RWPE1 (cell line): ENCODE data around the gene NDRG3.
"Not testable (repeated sequence)": the region's sequence is repeated elsewhere in the genome, so short reads cannot be mapped to it uniquely, and the experiment has no call there.

ENCODE experiments used
- CTCF ChIA-PET: fragments of 350-600 bp; sonication (Branson Sonifier 250); formaldehyde crosslinking; extraction: SDS; loops from one replicate; lab custom pipeline; 2021; lab: Yijun Ruan, JAX
- POLR2A ChIA-PET: fragments of 400-600 bp; formaldehyde crosslinking; extraction: SDS; loops from one replicate; lab custom pipeline; 2020; ENCODE audit warnings: antibody characterized with exemption; ENCODE audit not compliant: low non-redundant PET; lab: Yijun Ruan, JAX
- DNase-seq: peaks from one replicate; pipeline ENCODE4 v3.0.0; 2012; ENCODE audit warnings: low spot score
- H3K27ac ChIP-seq: fragments of 450-650 bp; 2 replicates; pipeline ENCODE4 v1.5.1; 2017
- CTCF ChIP-seq: fragments of 450-650 bp; conservative IDR thresholded peaks from 2 replicates; pipeline ENCODE4 v1.5.1; 2017; ENCODE audit warnings: low read depth, mild to moderate bottlenecking

The NDRG3 gene

GRCh38 chr20:36682311-36682710 lies 63.6 kb downstream of the NDRG3 start:
- no peak for DNase-seq
- H3K27ac ChIP-seq = no peak overlapping the region
- CTCF ChIA-PET = interaction anchor here (0.6 kb wide), 2 partner anchors 17 to 458 kb away, joined by 3 to 4 read pairs; no protein-coding TSS in a partner anchor
- TF ChIP-seq CTCF = no peak
- POLR2A ChIA-PET = no interaction called here

DNA sequence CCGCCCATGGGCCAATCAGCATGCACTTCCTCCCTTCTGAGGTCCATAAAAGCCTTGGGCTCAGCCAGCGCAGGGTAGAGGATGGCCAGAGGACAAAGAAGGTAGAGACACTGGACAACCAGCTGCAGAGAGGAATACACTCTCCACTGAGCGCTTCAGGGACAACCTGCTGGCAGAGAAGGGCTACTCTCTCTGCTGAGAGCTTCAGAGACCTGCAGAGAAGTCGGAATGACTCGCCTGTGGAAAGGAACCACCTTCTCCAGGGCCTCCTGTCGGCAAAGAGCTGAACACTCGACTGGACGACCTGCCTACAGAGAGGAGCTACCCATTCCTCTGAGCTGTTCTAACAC lies 68.5 kb downstream of the NDRG3 start:
- ChIA-PET POLR2A (no interaction called here), CTCF (interaction anchor here (0.7 kb wide), 1 partner anchor 23 kb away, joined by 3 read pairs; no protein-coding TSS in a partner anchor)
- no peak for DNase-seq
- H3K27ac ChIP-seq = peak overlapping the region; percentile 0
- no peak for TF ChIP-seq CTCF

DNA sequence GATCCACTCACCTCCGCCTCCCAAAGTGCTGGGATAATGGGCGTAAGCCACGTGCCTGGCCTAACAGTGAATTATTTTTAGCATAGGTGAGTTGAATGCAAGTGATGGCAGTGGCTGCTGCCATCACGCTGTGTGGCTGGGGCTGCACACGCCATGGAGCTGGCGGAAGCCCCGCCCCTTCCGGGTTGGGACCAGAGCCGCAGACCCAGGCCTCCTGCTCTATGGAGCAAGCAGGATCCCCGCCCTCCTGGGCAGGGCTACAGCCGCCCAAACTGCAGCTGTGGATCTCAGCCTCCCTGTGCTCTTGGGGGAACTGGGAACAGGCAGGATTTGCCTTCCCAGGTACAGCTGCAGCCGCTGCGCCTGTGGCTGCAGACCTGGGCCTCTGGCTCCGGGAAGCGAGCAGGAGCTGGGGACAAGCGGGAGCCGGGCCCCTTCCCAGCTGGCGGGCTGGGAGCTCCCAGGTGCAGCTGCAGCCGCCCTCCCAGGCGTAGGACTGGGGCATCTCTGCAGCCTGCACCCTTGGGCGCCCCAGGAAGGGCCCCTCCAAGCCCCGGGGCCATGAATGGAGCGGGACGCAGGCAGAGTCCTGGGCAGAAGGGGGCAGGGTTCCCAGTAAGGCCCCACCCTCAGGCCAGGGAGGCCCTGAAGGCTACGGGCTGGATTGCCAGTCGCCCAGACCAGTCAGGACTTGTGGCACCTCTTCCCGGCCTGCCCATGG lies 69.0 kb downstream of the NDRG3 start:
- H3K27ac ChIP-seq = peak overlapping the region; percentile 0
- no peak for TF ChIP-seq CTCF
- POLR2A ChIA-PET = no interaction called here
- no peak for DNase-seq
- CTCF ChIA-PET = interaction anchor here (0.6 to 0.7 kb wide), 3 partner anchors 22 to 110 kb away, joined by 3 read pairs; no protein-coding TSS in a partner anchor

GRCh38 chr20:36675545-36675944 lies 70.3 kb downstream of the NDRG3 start:
- POLR2A ChIA-PET, H3K27ac ChIP-seq: not testable (repeated sequence)
- CTCF ChIA-PET = interaction anchor here (0.7 kb wide), 1 partner anchor 15 kb away, joined by 3 read pairs; no protein-coding TSS in a partner anchor

DNA sequence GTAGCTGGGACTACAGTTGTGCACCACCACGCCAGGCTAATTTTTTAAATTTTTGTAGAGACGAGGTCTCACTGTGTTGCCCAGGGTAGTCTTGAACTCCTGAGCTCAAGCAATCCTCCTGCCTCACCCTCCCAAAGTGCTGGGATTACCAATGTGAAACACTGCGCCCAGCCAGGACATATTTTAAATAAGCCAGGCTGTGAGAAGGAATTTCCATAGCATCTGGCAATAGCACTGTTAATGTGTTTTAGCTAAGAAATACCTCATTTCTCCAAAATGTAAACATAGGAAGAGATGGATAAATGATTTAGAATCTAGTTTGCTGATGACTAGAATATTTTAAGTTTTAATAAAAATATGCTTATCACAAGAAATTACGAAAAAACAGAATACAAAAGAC lies 72.9 kb downstream of the NDRG3 start:
- no peak overlapping the region for H3K27ac ChIP-seq
- ChIA-PET CTCF (interaction anchor here (0.6 kb wide), 1 partner anchor 861 kb away, joined by 4 read pairs; no protein-coding TSS in a partner anchor), POLR2A (interaction anchor here (0.7 kb wide), 1 partner anchor 71 kb away, joined by 3 read pairs; no protein-coding TSS in a partner anchor)
- no peak for DNase-seq
- TF ChIP-seq CTCF = no peak

More at GRCh38 chr20:36675545-36675944, 70.3 kb downstream of the NDRG3 start:
- DNase-seq = not testable (repeated sequence)

GRCh38 chr20:36670665-36671357 lies 75.1 kb downstream of the NDRG3 start:
- no peak for DNase-seq
- ChIA-PET CTCF (interaction anchor here (0.5 to 0.8 kb wide), 3 partner anchors 58 to 523 kb away, joined by 3 to 4 read pairs (median 3); no protein-coding TSS in a partner anchor), POLR2A (interaction anchor here (0.7 kb wide), 1 partner anchor 11 kb away, joined by 3 read pairs; no protein-coding TSS in a partner anchor)
- no peak overlapping the region for H3K27ac ChIP-seq
- no peak for TF ChIP-seq CTCF
